Trophoblast cell (in vitro differentiated cells and primary cell): ENCODE measurements around the gene AOX1.
"Not testable (repeated sequence)": the region's sequence is repeated elsewhere in the genome, so short reads cannot be mapped to it uniquely, and the experiment has no call there.

Source experiments
- DNase-seq, 2 donors: peaks; one replicate each; pipeline ENCODE4 v3.0.0-alpha.2; 2016
- H2AFZ ChIP-seq: 2 replicates; pipeline ENCODE4 v1.6.1; 2013; ENCODE audit warnings: low read length, moderate library complexity, mild to moderate bottlenecking; ENCODE audit not compliant: insufficient read depth, poor library complexity
- H2AK5ac ChIP-seq: 2 replicates; pipeline ENCODE4 v1.6.1; 2013; ENCODE audit warnings: mild to moderate bottlenecking, low read length
- H2BK120ac ChIP-seq: 2 replicates; pipeline ENCODE4 v1.6.1; 2013; ENCODE audit warnings: low read length, mild to moderate bottlenecking, moderate library complexity; ENCODE audit not compliant: insufficient read depth, poor library complexity
- H2BK12ac ChIP-seq: 2 replicates; pipeline ENCODE4 v1.6.1; 2013; ENCODE audit warnings: mild to moderate bottlenecking, low read length, moderate library complexity
- H2BK5ac ChIP-seq: 2 replicates; pipeline ENCODE4 v1.6.1; 2013; ENCODE audit warnings: low read length, low read depth, moderate library complexity, mild to moderate bottlenecking; ENCODE audit not compliant: poor library complexity
- H3K14ac ChIP-seq: 2 replicates; pipeline ENCODE4 v1.6.1; 2013; ENCODE audit warnings: mild to moderate bottlenecking, low read length
- H3K18ac ChIP-seq: 2 replicates; pipeline ENCODE4 v1.6.1; 2013; ENCODE audit warnings: mild to moderate bottlenecking, low read length
- H3K23ac ChIP-seq: 2 replicates; pipeline ENCODE4 v1.6.1; 2013; ENCODE audit warnings: low read length
- H3K27ac ChIP-seq: 2 replicates; pipeline ENCODE4 v1.5.1; 2013; ENCODE audit warnings: low read depth, mild to moderate bottlenecking, inconsistent platforms, low read length, moderate library complexity
- H3K27me3 ChIP-seq: 2 replicates; pipeline ENCODE4 v1.6.1; 2013; ENCODE audit warnings: inconsistent platforms, mild to moderate bottlenecking, low read length, moderate library complexity; ENCODE audit not compliant: insufficient read depth
- H3K36me3 ChIP-seq, 2 experiments: 1 replicate in 1 of 2; 2 replicates in 1 of 2; pipeline ENCODE4 v1.6.1; 2013; ENCODE audit warnings: low read length in 2 of 2, mild to moderate bottlenecking in 2 of 2, moderate library complexity in 1 of 2; ENCODE audit not compliant: insufficient read depth in 2 of 2, control insufficient read depth in 1 of 2
- H3K4ac ChIP-seq: 2 replicates; pipeline ENCODE4 v1.6.1; 2013; ENCODE audit warnings: low read depth, mild to moderate bottlenecking, low read length, moderate library complexity
- H3K4me1 ChIP-seq, 2 experiments: 1 replicate in 1 of 2; 2 replicates in 1 of 2; pipeline ENCODE4 v1.6.1; 2013; ENCODE audit warnings: low read length in 2 of 2, mild to moderate bottlenecking in 2 of 2, moderate library complexity in 1 of 2; ENCODE audit not compliant: insufficient read depth in 2 of 2, control insufficient read depth in 1 of 2
- H3K4me2 ChIP-seq: 2 replicates; pipeline ENCODE4 v1.6.1; 2013; ENCODE audit warnings: inconsistent platforms, mild to moderate bottlenecking, low read length, moderate library complexity
- H3K4me3 ChIP-seq: 2 replicates; pipeline ENCODE4 v1.5.1; 2013; ENCODE audit warnings: mild to moderate bottlenecking, low read depth, low read length, inconsistent platforms
- H3K79me1 ChIP-seq: one replicate; pipeline ENCODE4 v1.6.1; 2013; ENCODE audit warnings: low read length
- H3K79me2 ChIP-seq: 2 replicates; pipeline ENCODE4 v1.6.1; 2013; ENCODE audit warnings: low read length, mild to moderate bottlenecking; ENCODE audit not compliant: control insufficient read depth, insufficient read depth, poor library complexity
- H3K9ac ChIP-seq: 2 replicates; pipeline ENCODE4 v1.6.1; 2013; ENCODE audit warnings: mild to moderate bottlenecking, low read length
- H3K9me3 ChIP-seq: 2 replicates; pipeline ENCODE4 v1.6.1; 2013; ENCODE audit warnings: low read depth, mild to moderate bottlenecking, control low read depth, inconsistent platforms, low read length; ENCODE audit not compliant: insufficient read depth
- H4K12ac ChIP-seq: 2 replicates; pipeline ENCODE4 v1.6.1; 2013; ENCODE audit warnings: low read depth, mild to moderate bottlenecking, low read length, moderate library complexity
- H4K8ac ChIP-seq: 2 replicates; pipeline ENCODE4 v1.6.1; 2013; ENCODE audit warnings: low read depth, mild to moderate bottlenecking, low read length, moderate library complexity
- H4K91ac ChIP-seq: one replicate; pipeline ENCODE4 v1.6.1; 2013; ENCODE audit warnings: low read depth, mild to moderate bottlenecking, low read length, moderate library complexity
- WGBS: extraction: QIAGEN DNeasy Blood & Tissue Kit; methylation state at CpG from one replicate; pipeline ENCODE4 v1.1.7; 2013; ENCODE audit warnings: missing lambda C conversion rate; ENCODE audit not compliant: insufficient read length, insufficient coverage; ENCODE audit errors: extremely low coverage; 5-methylcytosine and 5-hydroxymethylcytosine counted together

Gene AOX1

DNA sequence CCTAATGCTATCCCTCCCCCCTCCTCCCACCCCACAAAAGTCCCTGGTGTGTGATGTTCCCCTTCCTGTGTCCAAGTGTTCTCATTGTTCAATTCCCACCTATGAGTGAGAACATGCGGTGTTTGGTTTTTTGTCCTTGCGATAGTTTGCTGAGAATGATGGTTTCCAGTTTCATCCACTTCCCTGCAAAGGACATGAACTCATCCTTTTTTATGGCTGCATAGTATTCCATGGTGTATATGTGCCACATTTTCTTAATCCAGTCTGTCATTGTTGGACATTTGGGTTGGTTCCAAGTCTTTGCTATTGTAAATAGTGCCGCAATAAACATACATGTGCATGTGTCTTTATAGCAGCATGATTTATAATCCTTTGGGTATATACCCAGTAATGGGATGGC, 129.2 kb downstream of the AOX1 start:
- H3K4me3 ChIP-seq, H3K9me3 ChIP-seq, H3K4me2 ChIP-seq, H3K27ac ChIP-seq, H4K91ac ChIP-seq, H3K79me2 ChIP-seq, H2BK5ac ChIP-seq, H2AFZ ChIP-seq, DNase-seq, H4K12ac ChIP-seq, H3K23ac ChIP-seq, H3K36me3 ChIP-seq, H3K14ac ChIP-seq, H2BK12ac ChIP-seq, H2BK120ac ChIP-seq, H4K8ac ChIP-seq, H2AK5ac ChIP-seq, H3K79me1 ChIP-seq, H3K27me3 ChIP-seq, H3K9ac ChIP-seq, H3K4me1 ChIP-seq, H3K4ac ChIP-seq, H3K18ac ChIP-seq: not testable (repeated sequence)
- WGBS = no CpG with 5 or more reads among the region's 3 CpGs

GRCh38 chr2:200716386-200716785, 130.6 kb downstream of the AOX1 start:
- Histone ChIP-seq H3K9me3 (no peaks in the 10 kb centered on the region), H3K18ac (no peak overlapping the region), H3K36me3 (no peaks in the 10 kb centered on the region), H2BK5ac (no peak overlapping the region), H4K12ac (no peak overlapping the region), H3K4me2 (no peak overlapping the region), H3K4me3 (no peak overlapping the region), H3K14ac (no peak overlapping the region), H2BK120ac (no peak overlapping the region), H3K27me3 (no peaks in the 10 kb centered on the region), H4K8ac (no peak overlapping the region), H3K4ac (no peak overlapping the region), H3K79me1 (peaks cover 2% of the 10 kb centered on the region), H4K91ac (no peak overlapping the region), H3K79me2 (no peaks in the 10 kb centered on the region), H2AK5ac (no peak overlapping the region), H3K9ac (no peak overlapping the region), H3K4me1 (no peaks in the 10 kb centered on the region), H2BK12ac (no peak overlapping the region), H3K27ac (no peak overlapping the region), H2AFZ (no peak overlapping the region), H3K23ac (no peak overlapping the region)
- WGBS = no CpG with 5 or more reads among the region's 1 CpG
- DNase-seq = no peak
